GM12872 (cell line): ENCODE measurements around the gene PLXNA2.

Experiments used
- CTCF ChIP-seq: IDR thresholded peaks from 3 replicates; pipeline ENCODE4 v1.5.1; 2011; ENCODE audit warnings: low read depth, mild to moderate bottlenecking, low read length, moderate library complexity; ENCODE audit not compliant: insufficient read depth

PLXNA2 gene

GRCh38 chr1:208077232-208078075 is 166.7 kb downstream of the PLXNA2 start:
- TF ChIP-seq CTCF: no peak

GRCh38 chr1:208074353-208074752 is 169.8 kb downstream of the PLXNA2 start:
- no peak for TF ChIP-seq CTCF

GRCh38 chr1:208071435-208072031 is 172.7 kb downstream of the PLXNA2 start:
- TF ChIP-seq CTCF: no peak

GRCh38 chr1:208069908-208070307 is 174.3 kb downstream of the PLXNA2 start:
- no peak for TF ChIP-seq CTCF

- no peak for TF ChIP-seq CTCF
Observed at GRCh38 chr1:208069317-208069716, 174.9 kb downstream of the PLXNA2 start.

- TF ChIP-seq CTCF: no peak
Observed at GRCh38 chr1:208068908-208069307, 175.3 kb downstream of the PLXNA2 start.

- TF ChIP-seq CTCF: no peak
Observed at GRCh38 chr1:208068407-208068806, 175.8 kb downstream of the PLXNA2 start.
